Stimulated activated CD4-positive, alpha-beta T cell treated with anti-CD3 and anti-CD28 coated beads, Interleukin-2, amount 100 ng/mL, for 24 hours (primary cell): ENCODE data around the gene STYXL2.

ENCODE experiments used
- DNase-seq, 2 donors: peaks; one replicate each; pipeline ENCODE4 v3.0.0-alpha.2; 2020

Gene STYXL2

DNA sequence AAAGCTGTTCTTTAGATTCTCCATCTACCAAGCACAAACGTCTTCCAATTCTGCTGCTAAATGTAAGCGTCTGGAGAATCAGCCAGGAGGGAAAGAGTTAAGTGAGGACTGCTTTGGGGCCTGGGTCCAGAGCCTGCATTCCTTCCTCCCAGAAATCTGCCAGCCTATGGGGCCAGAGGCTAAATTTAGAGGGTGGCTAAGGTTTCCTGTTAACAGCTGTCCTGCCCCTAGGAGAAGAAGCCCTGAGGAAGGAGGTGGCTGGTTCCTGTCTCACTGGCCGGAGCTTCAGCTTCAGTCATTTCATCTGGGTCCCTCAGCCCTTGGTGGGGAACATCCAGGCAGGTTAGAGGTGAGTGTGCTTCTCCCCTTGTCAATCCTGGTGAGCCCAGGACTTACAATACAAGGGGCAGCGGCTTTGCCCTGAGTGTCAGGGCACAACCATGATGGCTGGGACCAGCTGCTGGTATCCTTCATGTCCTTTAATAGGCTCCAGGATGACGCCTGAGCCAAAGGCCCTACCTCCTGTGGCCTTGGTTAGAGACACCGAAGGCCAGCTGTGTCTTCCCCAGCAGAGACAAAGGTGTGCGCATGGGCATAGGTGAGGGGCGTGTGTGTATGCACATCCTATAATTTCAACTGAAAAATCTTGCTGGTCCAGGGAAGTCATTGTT lies at the start of gene STYXL2:
Gene STYXL2 (plus strand): TSS at position 230 of the 671 bp plus-strand sequence. CDS start 775 bp downstream, outside the sequence.
- no peak for DNase-seq

DNA sequence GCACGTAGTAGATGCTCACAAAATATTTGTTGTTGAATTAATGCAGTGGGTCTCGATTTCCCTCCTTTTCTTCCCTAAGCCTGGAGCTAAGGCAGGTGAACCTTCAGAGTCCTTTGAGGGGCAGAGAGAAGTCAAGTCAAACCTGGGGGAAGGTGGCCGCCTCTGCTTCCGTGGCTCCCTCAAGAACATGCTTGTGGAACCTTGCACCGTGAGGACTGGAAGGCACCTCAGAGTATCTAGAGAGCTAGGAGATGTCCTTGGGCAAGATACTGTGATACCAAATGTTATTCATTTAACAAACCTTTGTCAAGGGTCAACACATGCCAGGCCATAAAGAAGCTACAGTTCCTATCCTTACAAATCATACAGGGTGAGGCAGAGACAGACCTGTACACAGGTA lies 42.0 kb upstream of the STYXL2 start:
- no peak for DNase-seq

- no peak for DNase-seq
Observed at GRCh38 chr1:167052389-167052788, 41.5 kb upstream of the STYXL2 start.

- DNase-seq = no peak
Observed at GRCh38 chr1:167054531-167054930, 39.3 kb upstream of the STYXL2 start.

DNA sequence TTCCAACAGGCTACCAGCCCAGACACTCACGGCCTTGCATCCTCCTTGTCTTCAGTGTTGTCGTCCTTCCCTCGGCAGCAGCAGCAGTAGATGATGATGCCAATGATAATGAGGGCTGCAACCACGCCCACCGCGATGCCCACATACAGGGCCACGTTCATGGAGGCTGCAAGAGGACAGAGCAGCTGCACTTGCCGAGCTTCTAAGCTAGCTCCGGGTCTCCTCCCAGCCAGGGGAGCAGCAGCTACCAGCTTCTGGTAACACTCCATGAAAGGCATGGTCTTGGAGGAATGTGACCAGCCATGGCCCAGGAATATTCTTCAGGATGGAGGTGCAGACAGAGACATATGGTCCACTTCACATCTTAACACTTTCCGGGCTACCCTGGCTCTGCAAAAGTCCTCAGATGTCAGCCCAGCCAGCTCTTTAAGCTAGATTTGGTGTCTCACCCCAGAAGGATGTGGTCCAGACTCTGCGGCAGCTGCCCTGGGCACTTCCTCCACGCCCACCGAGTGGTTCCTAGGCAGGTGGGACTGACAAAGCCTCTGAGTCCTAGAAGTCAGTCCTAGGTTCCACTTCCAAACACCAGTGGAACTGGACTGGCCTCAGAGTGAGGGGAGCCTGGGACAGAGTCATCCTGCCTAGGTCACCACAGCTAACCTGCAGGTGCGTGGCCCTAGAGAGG lies 38.8 kb upstream of the STYXL2 start:
- no peak for DNase-seq

- DNase-seq = no peak
Observed at GRCh38 chr1:167056529-167057231, 37.2 kb upstream of the STYXL2 start.

DNA sequence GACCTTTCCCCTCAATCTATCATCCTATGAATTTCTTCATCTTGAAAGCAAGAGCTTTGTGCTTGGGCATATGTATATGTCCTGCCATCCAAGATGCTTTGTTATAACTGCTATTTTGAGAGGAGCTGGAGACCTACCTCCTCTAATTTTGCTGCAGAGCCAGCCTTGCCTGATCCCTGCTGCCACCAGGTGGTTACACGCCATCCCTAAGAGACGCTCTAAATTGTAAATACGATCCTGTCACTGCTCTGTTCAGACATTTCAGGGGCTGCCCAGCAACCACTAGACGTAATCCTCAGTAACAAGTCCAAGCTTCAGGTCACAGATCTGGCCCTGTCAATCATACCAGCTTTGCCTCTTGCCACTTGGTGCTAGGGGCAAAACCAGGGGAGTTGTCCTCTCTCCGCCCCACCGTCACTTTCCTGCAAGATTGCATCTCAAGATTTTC lies 36.6 kb upstream of the STYXL2 start:
- peak in 1 of 2 donors; percentile 33 for DNase-seq

DNA sequence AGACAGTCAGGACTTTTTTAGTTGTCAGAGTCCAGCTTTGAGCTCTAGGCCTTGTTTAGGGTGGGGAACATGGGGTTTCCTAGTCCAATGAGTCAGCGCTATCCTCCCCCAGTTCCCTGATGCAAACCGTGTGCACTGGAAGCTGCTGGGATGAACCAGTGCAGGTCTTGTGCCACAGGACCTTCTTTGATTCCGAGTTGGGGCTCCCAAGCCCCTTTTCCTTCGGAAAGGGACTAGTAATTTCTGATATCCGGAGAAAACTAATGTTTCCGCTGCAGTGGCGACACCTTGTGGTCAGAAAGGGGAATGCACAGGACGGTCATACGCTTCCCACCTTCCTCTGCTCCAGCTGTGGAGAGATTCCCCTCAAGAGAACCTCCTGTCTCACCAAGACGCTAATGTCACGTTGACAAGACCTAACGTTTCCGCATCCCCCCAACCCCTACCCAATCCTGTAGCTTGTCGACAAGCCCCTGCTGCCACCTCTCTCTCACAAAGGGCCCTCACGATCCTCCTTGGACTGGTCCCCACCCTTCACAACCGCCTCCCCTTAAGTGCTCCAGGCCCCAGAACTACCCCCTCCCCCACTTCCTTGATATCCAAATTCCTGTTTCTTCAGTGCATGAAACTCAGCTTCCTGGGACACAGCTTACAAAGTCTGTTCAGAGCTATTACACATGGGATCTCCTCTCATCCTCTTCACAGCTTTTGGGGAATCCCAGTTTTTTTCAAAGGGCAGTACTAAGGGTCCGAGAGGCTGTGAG lies 34.6 kb upstream of the STYXL2 start:
- DNase-seq = peak; percentile 84 to 87

DNA sequence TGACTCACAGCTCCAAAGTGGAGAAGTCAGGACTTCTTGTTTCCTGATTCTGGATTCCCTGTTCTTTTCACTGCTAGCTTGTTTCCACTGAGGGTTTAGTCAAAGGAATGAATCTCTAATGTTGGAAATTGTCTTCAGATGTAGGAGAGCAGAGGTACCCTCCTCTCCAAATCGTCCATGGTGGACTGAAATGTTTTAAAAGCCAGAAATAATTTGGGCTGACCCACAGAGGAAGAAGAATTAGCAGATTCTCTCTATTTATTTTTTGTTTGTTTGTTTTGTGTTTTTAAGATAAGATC lies 34.1 kb upstream of the STYXL2 start:
- DNase-seq = no peak

DNA sequence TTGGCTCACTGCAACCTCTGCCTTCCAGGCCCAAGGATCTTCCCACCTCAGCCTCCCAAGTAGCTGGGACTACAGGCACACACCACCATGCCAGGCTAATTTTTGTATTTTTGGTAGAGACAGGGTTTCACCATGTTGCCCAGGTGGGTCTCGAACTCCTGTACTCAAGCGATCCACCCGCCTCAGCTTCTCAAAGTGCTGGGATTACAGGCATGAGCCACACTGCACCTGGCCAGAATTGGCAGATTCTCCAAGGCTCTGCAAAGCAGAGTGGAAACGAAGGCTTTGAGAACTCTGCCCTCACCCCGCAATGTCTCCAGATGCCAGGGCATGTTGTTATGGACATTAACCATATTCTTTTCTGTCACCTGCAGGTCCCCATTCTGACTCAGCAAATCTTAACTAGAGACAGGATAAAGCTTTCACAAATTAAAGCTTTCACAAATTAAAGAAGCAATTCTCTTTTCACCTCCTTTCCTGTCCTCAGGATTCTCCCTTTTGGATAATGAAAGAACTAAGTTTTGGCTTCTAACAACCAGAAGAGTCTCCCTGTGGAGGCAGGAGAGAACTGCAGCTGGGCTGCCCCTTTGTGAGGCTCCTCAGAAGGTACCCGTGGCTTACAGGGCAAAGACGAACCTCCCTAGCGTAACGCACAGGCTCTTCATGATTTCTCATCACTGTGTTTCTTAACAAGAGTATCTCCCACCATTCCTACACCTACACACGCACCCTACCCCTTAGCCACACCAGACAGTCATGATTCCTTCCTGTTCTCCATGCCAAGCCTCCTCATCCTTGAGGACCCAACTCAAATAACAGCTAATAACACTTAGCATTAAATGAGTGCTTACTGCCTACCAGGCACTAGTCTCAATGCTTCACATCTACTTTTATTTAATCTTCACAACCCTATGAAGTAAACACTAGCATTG lies 33.5 kb upstream of the STYXL2 start:
- DNase-seq = no peak

- DNase-seq = no peak
Observed at GRCh38 chr1:167061073-167061464, 32.8 kb upstream of the STYXL2 start.

GRCh38 chr1:167064621-167065020 lies 29.3 kb upstream of the STYXL2 start:
- DNase-seq = no peak

DNA sequence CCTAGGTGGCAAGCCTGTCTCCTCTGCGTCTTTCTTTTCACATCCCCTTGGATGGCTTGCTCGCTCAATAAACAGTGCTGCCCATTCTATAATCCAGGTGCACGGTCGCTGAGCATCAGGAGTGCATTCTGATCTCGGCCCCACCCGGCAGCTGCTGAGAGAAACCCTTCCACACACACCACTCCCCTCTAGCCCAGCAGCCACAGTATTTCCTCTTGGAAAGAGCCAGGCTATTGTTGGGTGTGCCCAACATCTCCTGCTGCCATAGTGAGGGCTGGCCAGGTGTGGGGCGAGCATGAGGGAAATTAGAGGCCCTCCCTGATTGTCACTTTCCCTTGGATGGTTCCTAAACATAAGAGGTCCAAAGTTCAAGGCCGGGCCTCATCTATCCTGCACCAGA lies 28.4 kb upstream of the STYXL2 start:
- DNase-seq = no peak

GRCh38 chr1:167066333-167067122 lies 27.3 kb upstream of the STYXL2 start:
- peak; percentile 86 to 88 for DNase-seq

DNA sequence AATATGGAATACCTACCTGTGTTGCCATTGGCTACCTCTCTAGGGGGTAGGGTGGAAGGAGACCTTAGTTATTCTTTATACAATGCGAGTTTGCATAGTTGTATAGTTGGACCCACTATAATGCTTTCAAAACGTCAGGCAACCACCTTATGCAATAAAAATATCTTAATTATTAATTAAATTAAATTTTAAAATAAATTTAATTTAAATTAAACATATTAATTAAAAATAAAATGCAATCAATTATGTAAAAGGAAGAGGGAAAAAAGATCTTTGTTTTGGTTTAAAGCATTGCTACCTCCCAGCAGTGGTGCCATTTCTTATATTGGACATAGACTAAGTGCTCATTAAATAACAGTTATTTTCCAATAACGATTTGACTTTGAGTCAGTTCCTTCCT lies 26.0 kb upstream of the STYXL2 start:
- no peak for DNase-seq

- DNase-seq = no peak
Observed at GRCh38 chr1:167068761-167069160, 25.1 kb upstream of the STYXL2 start.

DNA sequence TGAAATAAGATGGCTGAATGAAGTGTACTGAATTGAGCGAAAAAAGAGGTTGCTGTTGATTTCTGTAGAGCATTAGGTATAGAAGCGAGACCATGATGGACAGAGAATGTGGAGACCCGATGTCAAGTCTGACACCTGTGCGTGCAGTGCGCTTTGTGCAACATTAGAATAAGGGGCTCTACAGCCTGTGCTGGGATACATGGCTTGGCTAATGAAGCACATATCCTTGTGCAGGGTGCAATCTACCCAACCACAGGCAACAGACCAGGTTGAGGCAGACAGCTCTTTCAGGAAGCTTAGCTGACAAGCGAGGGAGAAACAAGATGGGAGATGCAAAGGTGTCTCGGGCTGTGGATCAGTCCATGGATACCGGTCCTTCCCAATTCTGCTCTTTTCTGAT lies 22.6 kb upstream of the STYXL2 start:
- no peak for DNase-seq

- no peak for DNase-seq
Observed at GRCh38 chr1:167076136-167076710, 17.7 kb upstream of the STYXL2 start.

DNA sequence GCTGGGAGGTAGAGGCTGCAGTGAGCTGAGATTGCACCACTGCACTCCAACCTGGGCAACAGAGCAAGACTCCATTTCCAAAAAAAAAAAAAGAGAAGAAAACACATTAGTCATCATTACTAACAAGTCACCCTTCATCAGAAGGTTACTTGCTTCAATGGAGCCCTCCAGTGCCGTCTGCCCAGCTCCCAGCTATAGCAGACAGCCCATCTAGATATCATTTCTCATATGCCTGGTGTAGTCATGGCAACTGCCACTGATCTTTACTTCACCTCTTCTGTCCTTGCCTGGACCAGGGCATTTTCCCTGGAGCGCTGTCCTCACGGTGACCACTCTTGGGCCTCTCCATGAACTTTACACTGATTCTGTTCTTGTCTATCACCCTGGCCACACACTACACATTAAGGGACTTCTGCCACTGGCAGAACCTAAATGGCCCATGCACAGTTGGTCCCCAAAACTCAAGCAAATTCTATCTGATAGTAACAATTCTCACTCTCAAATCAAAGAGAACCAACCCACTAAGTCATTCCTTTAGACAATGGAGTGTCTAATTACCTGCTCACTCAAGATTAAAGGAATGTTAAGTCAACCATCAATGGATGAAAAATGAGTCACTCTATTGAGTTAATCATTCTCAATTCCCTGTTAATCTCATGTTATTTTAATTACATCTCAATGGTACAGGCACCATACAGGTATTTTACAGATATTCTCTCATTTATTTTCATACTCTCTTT lies 16.6 kb upstream of the STYXL2 start:
- no peak for DNase-seq

GRCh38 chr1:167077868-167078210 lies 16.0 kb upstream of the STYXL2 start:
- no peak for DNase-seq
